Activated CD4-positive, CD25-positive, alpha-beta regulatory T cell treated with anti-CD3 and anti-CD28 coated beads, Interleukin-2, amount 50 U/mL, for 24 hours (primary cell): ENCODE results near the gene CCDC187.

Experiments used
- ATAC-seq, 2 donors: fragments of 150-1000 bp; cut with Tn5 transposase; one replicate each; pipeline ENCODE4 v1.10.0; 2021; ENCODE audit warnings: mild to moderate bottlenecking in 1 of 2, moderate library complexity in 1 of 2

The CCDC187 gene

DNA sequence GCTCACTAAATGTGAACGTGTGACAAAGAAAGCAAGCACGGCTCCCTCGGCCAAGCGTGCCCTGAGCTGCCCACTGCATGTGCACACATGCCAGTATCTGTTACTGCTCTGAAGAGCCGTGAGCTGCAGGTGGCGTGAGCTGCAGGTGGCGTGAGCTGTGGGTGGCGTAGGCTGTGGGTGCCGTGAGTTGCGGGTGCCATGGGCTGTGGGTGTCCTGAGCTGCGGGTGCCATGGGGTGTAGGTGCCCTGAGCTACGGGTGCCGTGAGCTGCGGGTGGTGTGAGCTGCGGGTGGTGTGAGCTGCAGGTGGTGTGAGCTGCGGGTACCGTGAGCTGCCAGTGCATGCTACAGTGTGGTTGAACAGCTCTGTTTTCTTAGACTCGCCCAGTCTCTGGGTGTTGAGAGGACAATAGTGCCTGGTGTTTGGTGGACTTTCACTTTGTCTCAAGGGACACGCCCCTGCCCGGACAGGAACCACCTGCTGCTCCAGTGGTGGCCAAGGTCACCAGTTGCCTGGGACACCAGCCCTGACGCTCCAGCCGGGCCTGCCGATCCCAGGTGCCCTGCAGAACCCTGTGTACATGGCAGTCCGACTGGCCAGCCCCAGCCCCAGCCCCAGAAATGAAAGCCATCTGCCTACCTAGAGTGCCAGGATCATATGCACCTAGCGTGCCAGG, 6.7 kb downstream of the CCDC187 start:
- ATAC-seq = no peak

DNA sequence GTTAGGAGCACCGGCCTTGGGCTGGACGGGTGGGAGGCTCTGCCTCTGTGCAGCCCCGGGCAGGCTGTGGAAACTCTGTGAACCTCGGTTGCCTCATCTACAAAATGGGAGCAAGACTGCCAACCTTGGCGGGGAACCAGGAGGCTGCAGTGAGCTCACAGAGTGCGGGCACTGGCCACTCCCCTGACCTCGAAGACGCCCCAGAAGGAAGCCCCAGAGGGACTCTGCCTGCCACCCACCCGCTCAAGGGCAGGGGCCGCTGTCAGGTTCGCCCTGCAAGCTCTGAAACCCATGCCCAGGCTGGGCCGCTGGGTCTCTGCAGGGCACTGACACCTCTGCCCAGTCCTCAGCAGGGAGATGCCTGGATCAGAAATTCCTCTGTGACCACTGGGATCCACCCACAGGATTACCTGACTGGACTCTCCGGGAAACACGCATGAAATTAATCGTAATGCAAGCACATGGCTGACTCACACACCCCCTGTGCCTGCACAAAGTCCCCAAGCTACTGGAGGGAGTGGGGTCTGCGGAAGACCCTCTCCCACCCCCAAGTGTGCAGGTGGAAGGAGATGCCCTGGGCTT, 7.4 kb downstream of the CCDC187 start:
- ATAC-seq = no peak

DNA sequence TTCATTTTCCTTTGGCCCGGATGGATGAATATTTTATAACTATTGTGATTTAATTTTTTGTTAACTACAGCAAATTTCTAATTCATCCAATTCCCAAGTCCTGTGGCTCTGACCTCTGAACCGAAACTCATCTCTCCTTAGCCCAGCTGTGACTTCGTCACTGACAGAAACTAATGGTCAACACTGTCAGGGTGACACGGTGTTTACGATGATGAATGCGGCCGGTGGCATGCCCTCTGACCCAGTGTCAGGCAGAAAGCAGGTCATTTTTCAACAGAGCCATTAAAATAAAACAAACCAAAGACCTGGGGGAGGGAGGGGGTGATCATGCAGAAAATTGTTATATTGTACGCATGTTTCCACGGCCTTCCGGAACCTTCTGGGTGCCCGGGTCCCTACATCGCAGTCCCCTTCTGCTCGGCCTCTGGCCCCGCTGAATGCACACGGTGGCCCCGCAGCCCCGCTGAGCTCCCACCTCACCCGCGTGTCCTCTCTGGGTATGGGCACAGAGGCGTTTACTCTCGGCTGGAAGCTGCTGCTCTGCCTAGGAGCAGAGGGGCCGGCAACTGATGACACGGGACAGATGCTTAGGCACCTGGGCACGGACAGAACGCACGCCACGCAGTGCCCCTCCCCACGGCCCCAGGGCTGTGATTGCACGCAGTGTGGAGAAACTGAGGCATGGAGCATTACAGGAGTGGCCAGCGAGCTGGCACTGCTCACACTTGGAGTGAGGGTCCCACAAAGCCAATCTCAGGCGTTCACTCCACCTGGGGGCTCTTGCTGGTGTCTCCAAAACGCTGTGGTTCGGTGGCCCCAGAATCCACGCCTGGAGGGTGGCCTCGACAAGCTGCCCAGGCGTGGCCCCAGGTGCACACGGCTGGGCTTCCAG, 8.1 kb downstream of the CCDC187 start:
- no peak for ATAC-seq

GRCh38 chr9:136295055-136295454, 8.8 kb downstream of the CCDC187 start:
- no peak for ATAC-seq

DNA sequence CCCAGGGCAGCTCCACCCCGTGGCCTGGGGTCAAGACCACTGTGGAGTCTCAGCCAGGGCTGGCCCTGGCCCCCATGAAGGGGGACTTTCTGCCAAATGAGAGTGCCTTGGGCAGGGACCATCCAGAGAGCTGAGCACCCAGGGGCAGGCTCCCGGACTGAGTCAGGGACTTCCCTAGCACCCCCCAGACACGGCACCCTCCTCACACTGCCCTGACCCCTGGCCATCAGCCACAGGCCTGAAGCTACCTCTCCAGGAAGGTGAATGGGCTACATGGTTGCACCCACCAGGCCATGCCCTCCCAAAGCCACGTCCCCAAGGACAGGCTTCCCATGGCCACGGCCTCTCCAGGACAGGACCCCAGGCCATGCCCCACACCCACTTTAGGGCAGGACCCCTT, 9.5 kb downstream of the CCDC187 start:
- ATAC-seq = no peak

DNA sequence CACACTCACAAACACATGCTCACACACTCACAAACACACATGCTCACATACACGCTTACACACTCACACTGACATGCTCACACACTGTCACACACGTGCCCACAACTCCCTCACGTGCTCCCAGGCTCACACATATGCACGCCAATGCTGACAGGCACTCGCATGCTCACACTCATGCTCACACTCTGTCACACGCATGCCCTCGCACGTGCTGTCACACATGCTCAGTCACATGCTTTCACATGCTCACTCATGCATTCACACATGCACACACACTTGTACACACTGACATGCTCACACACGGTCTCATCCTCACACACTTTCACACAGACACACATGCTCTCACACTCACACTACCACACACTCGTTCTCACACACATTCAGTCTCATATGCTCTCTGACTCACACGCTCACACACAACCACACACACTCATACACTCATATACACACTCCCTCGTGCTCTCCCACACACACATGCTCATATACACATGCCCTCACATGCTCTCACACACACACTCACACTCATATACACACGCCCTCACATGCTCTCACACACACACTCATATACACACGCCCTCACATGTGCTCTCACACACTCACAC, 10.3 kb downstream of the CCDC187 start:
- no peak for ATAC-seq

- no peak for ATAC-seq
Measured at GRCh38 chr9:136292591-136293448, 11.1 kb downstream of the CCDC187 start.

DNA sequence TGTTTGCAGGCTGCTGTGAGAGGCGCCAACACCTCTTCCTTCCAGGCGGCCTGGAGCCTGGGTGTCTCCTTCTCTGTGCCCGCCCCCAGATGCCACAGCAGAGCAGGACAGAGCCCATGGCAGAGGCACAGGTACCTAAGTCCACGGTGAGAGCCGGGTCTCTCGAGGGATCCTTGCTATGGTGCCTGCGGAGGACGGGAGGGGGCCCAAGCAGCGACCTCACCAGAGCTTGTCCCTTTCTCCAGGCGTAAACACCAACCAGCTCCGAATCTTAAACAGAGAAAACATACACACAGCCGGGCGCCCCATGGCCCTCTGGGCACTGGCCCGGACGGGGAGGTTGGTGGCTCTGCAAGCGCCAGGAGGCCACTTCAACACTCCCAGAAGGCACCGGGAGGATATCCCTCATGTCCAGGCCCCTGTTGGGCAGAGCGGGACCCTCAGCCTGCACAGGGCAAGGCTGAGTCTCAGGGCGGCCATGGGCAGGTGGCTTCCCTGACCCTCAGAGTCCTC, 11.8 kb downstream of the CCDC187 start:
- ATAC-seq = no peak

DNA sequence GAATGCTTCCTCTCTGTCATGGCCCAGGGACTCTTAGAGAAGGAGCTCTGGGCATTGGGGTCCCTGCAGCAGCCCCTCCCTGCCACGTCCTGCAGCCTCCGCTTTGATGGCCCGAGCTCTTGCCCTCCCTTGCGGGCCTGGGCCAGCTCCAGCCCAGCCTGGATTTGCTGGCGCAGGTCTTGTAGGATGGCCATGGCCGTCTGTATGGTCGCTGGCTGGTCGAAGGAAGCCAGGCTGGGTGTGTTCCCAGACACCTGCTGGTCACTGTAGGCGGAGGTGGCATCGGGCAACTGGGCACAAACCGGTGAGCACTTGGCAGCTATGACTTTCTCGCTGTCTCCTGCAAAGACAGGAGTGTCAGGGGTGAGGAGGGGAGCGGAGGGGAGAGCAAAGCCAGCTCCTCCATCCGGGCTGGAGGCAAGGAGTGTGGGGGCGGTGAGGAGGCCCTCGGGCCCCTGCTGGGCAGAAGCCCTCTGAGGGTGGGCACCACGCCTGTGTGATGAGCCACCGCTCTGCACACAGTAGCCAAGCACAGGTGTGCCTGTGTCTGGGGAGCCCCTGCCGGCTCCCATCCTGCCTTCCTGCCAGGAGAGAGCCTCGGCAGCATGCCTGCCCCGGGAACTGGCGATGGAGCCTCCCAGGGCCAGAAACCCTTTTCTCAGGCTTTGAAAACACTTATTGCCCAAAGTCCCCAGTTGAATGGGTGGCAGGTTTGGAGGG, 12.4 kb downstream of the CCDC187 start:
- ATAC-seq = no peak

DNA sequence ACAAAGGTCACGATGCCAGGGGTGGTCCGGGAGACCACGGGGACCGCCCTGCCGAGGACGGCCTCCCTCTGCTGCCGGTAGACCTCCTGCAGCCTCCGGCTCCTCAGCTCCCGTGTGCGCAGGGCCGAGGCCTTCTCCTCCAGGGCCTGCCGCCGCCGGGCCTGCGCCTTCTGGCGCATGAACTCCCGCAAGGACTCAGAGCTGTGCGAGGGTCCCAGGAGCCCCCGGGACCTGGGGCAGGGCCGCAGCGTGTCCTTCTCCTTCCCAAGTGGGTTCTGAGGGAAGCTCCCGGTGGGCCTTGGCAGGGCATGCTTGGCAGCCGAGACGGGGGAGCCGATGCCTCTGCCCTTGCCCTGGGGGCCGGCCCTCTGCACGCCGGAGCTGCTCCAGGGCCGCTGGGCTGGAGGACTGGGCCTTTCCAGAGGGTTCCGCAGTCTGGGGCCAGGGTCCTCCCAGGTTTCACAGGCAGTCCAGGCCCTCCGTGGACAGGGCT, 13.3 kb downstream of the CCDC187 start:
- no peak for ATAC-seq

DNA sequence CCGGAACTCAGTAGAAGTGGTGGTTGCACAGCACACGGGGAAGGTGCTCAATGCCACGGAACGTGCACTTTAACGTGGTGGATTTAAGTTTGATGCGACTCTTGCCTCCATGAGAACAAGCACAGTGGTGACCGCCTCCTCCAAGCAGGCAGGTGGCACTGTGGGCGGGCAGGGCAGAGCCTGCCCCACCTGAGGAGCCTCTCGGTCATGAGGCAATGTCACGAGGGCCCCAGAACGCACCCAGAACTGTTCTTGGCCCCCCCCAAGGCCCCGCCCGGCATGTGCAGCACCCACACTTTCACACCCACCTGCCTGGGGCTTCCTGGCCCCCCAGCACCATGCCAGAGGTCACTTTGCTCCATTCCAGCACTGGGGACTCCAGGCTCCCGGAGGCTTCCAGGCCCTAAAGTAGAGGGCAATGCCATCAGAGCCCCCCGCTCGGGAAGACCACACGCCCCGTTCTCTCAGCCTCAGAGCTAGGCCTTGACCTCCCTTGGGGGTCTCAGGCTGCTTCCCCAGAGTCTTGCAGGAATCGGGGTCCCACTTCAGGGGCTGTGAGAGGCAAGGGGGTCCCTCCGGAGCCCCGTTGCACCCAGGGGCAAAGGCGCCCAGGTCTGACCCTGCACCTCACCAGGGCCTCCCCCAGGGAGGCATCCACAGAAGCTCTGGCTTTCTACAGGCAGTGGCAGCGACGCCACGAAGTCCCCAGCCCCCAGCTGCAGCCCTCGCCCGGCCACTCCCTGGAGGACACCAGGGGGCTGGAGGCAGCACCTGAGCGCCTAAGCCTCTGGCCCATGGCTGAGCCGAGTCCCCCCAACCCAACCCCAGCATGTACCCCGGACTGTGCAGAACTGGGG, 14.0 kb downstream of the CCDC187 start:
- ATAC-seq = no peak

GRCh38 chr9:136287960-136288753, 15.7 kb downstream of the CCDC187 start:
- ATAC-seq = no peak

- ATAC-seq = no peak
Measured at GRCh38 chr9:136286987-136287379, 16.9 kb downstream of the CCDC187 start.

GRCh38 chr9:136286359-136286986, 17.4 kb downstream of the CCDC187 start:
- ATAC-seq = no peak

DNA sequence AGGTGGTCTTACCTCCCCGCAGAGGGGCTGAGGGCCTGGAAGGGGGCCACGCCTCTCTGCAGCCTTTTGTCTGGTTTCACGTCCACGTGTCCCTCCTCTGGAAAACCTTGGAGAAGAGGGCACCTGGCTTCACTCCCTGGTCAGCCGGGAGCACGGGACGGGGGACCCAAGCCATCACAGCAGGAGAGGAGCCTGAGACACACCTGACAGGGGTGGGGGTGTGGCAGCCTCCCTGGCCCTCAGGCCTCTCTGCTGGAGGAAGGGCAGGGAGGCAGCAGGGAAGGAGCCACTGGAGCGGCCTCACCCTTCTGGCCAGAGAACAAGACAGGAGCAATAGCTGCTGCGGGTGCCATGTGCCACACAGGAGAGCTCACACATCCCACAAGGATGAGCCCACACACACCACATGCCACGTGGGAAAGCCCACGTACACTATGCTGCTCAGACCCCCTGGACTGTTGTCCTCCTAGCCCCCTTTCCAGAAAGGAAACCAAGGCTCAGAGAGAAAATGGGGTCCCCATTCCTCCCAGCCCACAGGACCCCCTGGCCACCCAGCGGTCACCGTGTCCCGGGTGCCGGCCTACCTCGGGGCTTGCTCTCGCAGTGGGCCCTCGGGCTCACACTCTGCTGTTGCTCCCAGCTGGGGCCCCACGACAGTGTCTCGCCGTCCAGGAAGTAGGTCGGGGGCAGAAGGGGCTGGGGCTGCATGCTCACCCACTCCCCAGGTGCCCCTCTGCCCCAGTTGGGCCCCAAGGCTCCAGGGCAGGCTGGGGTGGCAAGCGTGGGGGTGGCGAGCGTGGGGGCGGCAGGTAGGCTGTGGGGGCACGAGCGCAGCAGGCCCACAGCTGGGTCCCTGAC, 18.2 kb downstream of the CCDC187 start:
- ATAC-seq = no peak

GRCh38 chr9:136284951-136285350, 18.9 kb downstream of the CCDC187 start:
- no peak for ATAC-seq

DNA sequence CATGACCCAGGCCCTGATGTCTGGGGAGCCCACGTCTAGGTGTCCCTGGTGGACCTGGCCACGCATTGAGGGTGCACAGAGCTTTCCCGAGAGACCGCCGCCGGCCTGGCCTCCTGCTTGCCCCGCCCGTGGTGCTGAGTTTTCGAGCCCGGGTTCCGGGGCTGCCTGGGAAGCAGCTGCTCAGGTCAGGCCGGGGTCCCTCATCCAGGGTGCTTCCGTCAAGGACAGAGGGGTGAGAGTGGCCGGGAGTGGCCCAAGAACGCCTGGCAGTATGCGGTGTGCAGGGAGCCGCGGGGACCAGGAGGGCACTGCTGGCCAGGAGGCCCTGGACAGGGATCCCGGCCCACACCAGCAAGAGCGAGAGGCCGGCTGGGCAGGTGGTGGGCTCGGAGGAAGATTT, 19.6 kb downstream of the CCDC187 start:
- no peak for ATAC-seq
